AG04450 (cell line): ENCODE results near the gene TRPV3. TPM values are rescaled to one million over a fixed set of nuclear protein-coding genes. Genes with fewer than 3 reads are reported as not detected.
"Not testable (repeated sequence)": the region's sequence is repeated elsewhere in the genome, so short reads cannot be mapped to it uniquely, and the experiment has no call there.

ENCODE experiments used
- CTCF ChIA-PET: fragments of 300-600, 350-600 bp; formaldehyde crosslinking; extraction: SDS; loops from one replicate; lab custom pipeline; 2022; ENCODE audit warnings: antibody characterized with exemption, inconsistent platforms; lab: Charles Lee
- POLR2A ChIA-PET: fragments of 350-600 bp; formaldehyde crosslinking; extraction: SDS; loops from one replicate; lab custom pipeline; 2021; ENCODE audit warnings: antibody characterized with exemption, inconsistent platforms; lab: Yijun Ruan, JAX
- DNase-seq: peaks from one replicate; pipeline ENCODE4 v3.0.0-alpha.2; 2011; ENCODE audit warnings: low read depth, low spot score
- H3K27ac ChIP-seq: one replicate; pipeline ENCODE4 v1.5.1; 2012; ENCODE audit warnings: low read depth, low read length, control low read depth
- H3K27me3 ChIP-seq: one replicate; pipeline ENCODE4 v1.6.0; 2012; ENCODE audit warnings: low read length; ENCODE audit not compliant: control insufficient read depth, insufficient read depth
- H3K4me3 ChIP-seq: 2 replicates; pipeline ENCODE4 v1.5.1; 2011; ENCODE audit warnings: mild to moderate bottlenecking, low read depth, low read length, control low read depth
- H3K9me3 ChIP-seq: 2 replicates; pipeline ENCODE4 v1.5.1; 2012; ENCODE audit warnings: low read length; ENCODE audit not compliant: control insufficient read depth, insufficient read depth
- CTCF ChIP-seq: IDR thresholded peaks from 2 replicates; pipeline ENCODE4 v1.5.1; 2011; ENCODE audit warnings: low read depth, low read length, control low read depth, inconsistent platforms
- polyA plus RNA-seq: library from polyadenylated mRNA; depleted of rRNA; stranded (reverse); fragments of >200 nt; gene quantifications from 2 replicates; pipeline ENCODE4 v1.2.3, GENCODE V29; 2011; rRNA removed

Gene TRPV3
- polyA plus RNA-seq, 1 experiment, result 0.24 TPM

- H3K27ac ChIP-seq, result no peak overlapping the region
- no peaks in the 10 kb centered on the region for H3K27me3 ChIP-seq
- no peak overlapping the region for H3K4me3 ChIP-seq
- H3K9me3 ChIP-seq, result peaks cover 11% of the 10 kb centered on the region
- no peak for DNase-seq
- POLR2A ChIA-PET, result no interaction called here
- no peak for TF ChIP-seq CTCF
- CTCF ChIA-PET, result no interaction called here
Observed at GRCh38 chr17:3474212-3474611, 83.4 kb downstream of the TRPV3 start.

- ChIA-PET CTCF (no interaction called here), POLR2A (no interaction called here)
- Histone ChIP-seq H3K9me3 (peaks cover 11% of the 10 kb centered on the region), H3K4me3 (no peak overlapping the region), H3K27ac (no peak overlapping the region), H3K27me3 (no peaks in the 10 kb centered on the region)
- no peak for DNase-seq
- TF ChIP-seq CTCF, result no peak
Observed at GRCh38 chr17:3472137-3472536, 85.5 kb downstream of the TRPV3 start.

GRCh38 chr17:3471599-3471998, 86.0 kb downstream of the TRPV3 start, which contains the start of gene SPATA22:
Gene SPATA22 (minus strand): TSS chr17:3471819. CDS start chr17:3469325, 2,494 bp downstream.
- ChIA-PET CTCF (no interaction called here), POLR2A (no interaction called here)
- H3K27me3 ChIP-seq, result no peaks in the 10 kb centered on the region
- DNase-seq, result no peak
- no peak within 1 kb of the TSS for H3K4me3 ChIP-seq
- peaks cover 11% of the 10 kb centered on the region for H3K9me3 ChIP-seq
- H3K27ac ChIP-seq, result no peak within 1 kb of the TSS
- TF ChIP-seq CTCF, result no peak

GRCh38 chr17:3469529-3469928, 88.1 kb downstream of the TRPV3 start:
- no peak overlapping the region for H3K27ac ChIP-seq
- POLR2A ChIA-PET, result no interaction called here
- no peak for TF ChIP-seq CTCF
- peaks cover 11% of the 10 kb centered on the region for H3K9me3 ChIP-seq
- CTCF ChIA-PET, result no interaction called here
- no peaks in the 10 kb centered on the region for H3K27me3 ChIP-seq
- DNase-seq, result no peak
- no peak overlapping the region for H3K4me3 ChIP-seq

- H3K4me3 ChIP-seq, CTCF ChIA-PET, POLR2A ChIA-PET, H3K27me3 ChIP-seq, H3K27ac ChIP-seq, DNase-seq, H3K9me3 ChIP-seq: not testable (repeated sequence)
Observed at GRCh38 chr17:3466355-3466754, 91.3 kb downstream of the TRPV3 start.

Other genes starting within 250 kb of the TRPV3 start
- not detected in 2 replicates for gene OR3A2, start 171.5 kb downstream of the TRPV3 start, polyA plus RNA-seq
- not detected in 2 replicates for gene OR1E1, start 159.4 kb downstream of the TRPV3 start, polyA plus RNA-seq
- gene OR3A3, start 146.4 kb downstream of the TRPV3 start, polyA plus RNA-seq, result not detected in 2 replicates
- not detected in 2 replicates for gene OR1E2, start 124.0 kb downstream of the TRPV3 start, polyA plus RNA-seq
- gene SPATA22, start 86.0 kb downstream of the TRPV3 start, polyA plus RNA-seq, result not detected in 2 replicates
- gene ASPA, start 81.8 kb downstream of the TRPV3 start, polyA plus RNA-seq, result 0.17 and 0.27 TPM in 2 replicates
- gene TRPV1, start 51.6 kb upstream of the TRPV3 start, polyA plus RNA-seq, result 1.1 and 1.2 TPM in 2 replicates
- 8.7 and 10.9 TPM in 2 replicates for gene SHPK, start 78.4 kb upstream of the TRPV3 start, polyA plus RNA-seq
- gene CTNS, start 78.9 kb upstream of the TRPV3 start, polyA plus RNA-seq, result 4.2 and 5.7 TPM in 2 replicates
- 163 and 178 TPM in 2 replicates for gene TAX1BP3, start 110.8 kb upstream of the TRPV3 start, polyA plus RNA-seq
- gene EMC6, start 111.0 kb upstream of the TRPV3 start, polyA plus RNA-seq, result 23.4 and 28.9 TPM in 2 replicates
- 4.5 and 6.4 TPM in 2 replicates for gene P2RX5, start 138.3 kb upstream of the TRPV3 start, polyA plus RNA-seq
- 1.3 and 1.6 TPM in 2 replicates for gene HASPIN, start 166.1 kb upstream of the TRPV3 start, polyA plus RNA-seq
- 76.7 and 98.1 TPM in 2 replicates for gene ITGAE, start 243.4 kb upstream of the TRPV3 start, polyA plus RNA-seq